WTC11 (cell line): ENCODE measurements around the gene HPSE. TPM values are rescaled to one million over a fixed set of nuclear protein-coding genes. Genes with fewer than 3 reads are reported as not detected.

Source experiments
- ATAC-seq: fragments of 200-7000 bp; cut with Tn5 transposase; 2 replicates; pipeline ENCODE4 v1.10.0; 2021; ENCODE audit warnings: mild to moderate bottlenecking, moderate library complexity
- CTCF ChIA-PET: fragments of 300-600 bp; sonication (Branson Sonifier 250); formaldehyde crosslinking; loops from one replicate; lab custom pipeline; 2021; ENCODE audit warnings: antibody characterized with exemption; lab: Charles Lee
- POLR2A ChIA-PET: fragments of 350-600 bp; sonication (Branson Sonifier 250); formaldehyde crosslinking; loops from one replicate; lab custom pipeline; 2021; ENCODE audit warnings: antibody characterized with exemption; lab: Charles Lee
- DNase-seq: peaks from one replicate; pipeline ENCODE4 v3.0.0; 2021; ENCODE audit warnings: low spot score
- H3K27ac Mint-ChIP-seq: 2 replicates; pipeline ENCODE4 v1.8.0; 2021; ENCODE audit warnings: mixed read lengths
- H3K27me3 Mint-ChIP-seq: 2 replicates; pipeline ENCODE4 v1.8.0; 2021; ENCODE audit warnings: low read depth, mild to moderate bottlenecking, moderate library complexity, mixed read lengths
- H3K36me3 Mint-ChIP-seq: 2 replicates; pipeline ENCODE4 v1.8.0; 2021; ENCODE audit warnings: mixed read lengths
- H3K4me1 Mint-ChIP-seq: 2 replicates; pipeline ENCODE4 v1.8.0; 2022; ENCODE audit warnings: mixed read lengths
- H3K4me3 Mint-ChIP-seq: 2 replicates; pipeline ENCODE4 v1.8.0; 2021; ENCODE audit warnings: mild to moderate bottlenecking, moderate library complexity, mixed read lengths
- H3K9me3 Mint-ChIP-seq: 2 replicates; pipeline ENCODE4 v1.8.0; 2021; ENCODE audit warnings: mixed read lengths
- CBFB ChIP-seq: sonication (generic); formaldehyde crosslinking; IDR thresholded peaks from 2 replicates; pipeline ENCODE4 v1.8.1; 2022; ENCODE audit warnings: mild to moderate bottlenecking, low read depth, missing genetic modification reagents
- CREB1 ChIP-seq: sonication (generic); formaldehyde crosslinking; IDR thresholded peaks from 2 replicates; pipeline ENCODE4 v1.8.0; 2023; ENCODE audit warnings: mild to moderate bottlenecking, missing genetic modification reagents
- ELF4 ChIP-seq: sonication (generic); formaldehyde crosslinking; IDR thresholded peaks from 2 replicates; pipeline ENCODE4 v1.8.1; 2022; ENCODE audit warnings: low read depth, mild to moderate bottlenecking, moderate library complexity, missing genetic modification reagents
- ESRRA ChIP-seq: sonication (generic); formaldehyde crosslinking; IDR thresholded peaks from 2 replicates; pipeline ENCODE4 v1.8.1; 2022; ENCODE audit warnings: mild to moderate bottlenecking, missing genetic modification reagents, borderline replicate concordance
- HMGA2 ChIP-seq: fragments of 250-450 bp; sonication (Bioruptor Pico); IDR thresholded peaks from 2 replicates; pipeline ENCODE4 v1.4.0; 2021; ENCODE audit warnings: mild to moderate bottlenecking, moderate library complexity
- JAZF1 ChIP-seq: fragments of 250-450 bp; sonication (Bioruptor Pico); IDR thresholded peaks from 2 replicates; pipeline ENCODE4 v1.9.0; 2021; ENCODE audit warnings: moderate library complexity, mild to moderate bottlenecking, inconsistent platforms
- KAT7 ChIP-seq: sonication (generic); formaldehyde crosslinking; IDR thresholded peaks from 2 replicates; pipeline ENCODE4 v1.8.1; 2023; ENCODE audit warnings: missing genetic modification reagents, mild to moderate bottlenecking, borderline replicate concordance
- NFE2L1 ChIP-seq: sonication (generic); formaldehyde crosslinking; IDR thresholded peaks from 2 replicates; pipeline ENCODE4 v1.8.1; 2023; ENCODE audit warnings: missing genetic modification reagents
- NFYB ChIP-seq: sonication (generic); formaldehyde crosslinking; conservative IDR thresholded peaks from 2 replicates; pipeline ENCODE4 v1.8.0; 2022; ENCODE audit warnings: low read depth, missing genetic modification reagents
- NR1H2 ChIP-seq: sonication (generic); formaldehyde crosslinking; IDR thresholded peaks from 2 replicates; pipeline ENCODE4 v1.9.0; 2021; ENCODE audit warnings: mild to moderate bottlenecking, moderate library complexity, missing genetic modification reagents
- NR2C2 ChIP-seq: sonication (generic); formaldehyde crosslinking; IDR thresholded peaks from 2 replicates; pipeline ENCODE4 v1.8.0; 2022; ENCODE audit warnings: mild to moderate bottlenecking, missing genetic modification reagents
- ZNF671 ChIP-seq: fragments of 250-450 bp; sonication (Bioruptor Pico); IDR thresholded peaks from 2 replicates; pipeline ENCODE4 v1.8.0; 2021; ENCODE audit warnings: mild to moderate bottlenecking
- total RNA-seq: library from RNA; stranded (reverse); gene quantifications from 3 replicates; pipeline ENCODE4 v1.2.3, GENCODE V29; 2021
- TF ChIP-seq, protein P1 (sequence below): fragments of 250-450 bp; sonication (Bioruptor Pico); IDR thresholded peaks from 2 replicates; pipeline ENCODE4 v2.1.2; 2022; ENCODE audit warnings: mild to moderate bottlenecking, moderate library complexity
- TF ChIP-seq, protein P2 (sequence below): fragments of 250-450 bp; sonication (Bioruptor Pico); IDR thresholded peaks from 2 replicates; pipeline ENCODE4 v1.9.0; 2021; ENCODE audit warnings: mild to moderate bottlenecking
- TF ChIP-seq, protein P3 (sequence below): sonication (generic); formaldehyde crosslinking; IDR thresholded peaks from 2 replicates; pipeline ENCODE4 v1.8.1; 2023; ENCODE audit warnings: mild to moderate bottlenecking, missing genetic modification reagents, moderate library complexity
- TF ChIP-seq, protein P4 (sequence below): fragments of 200-600 bp; IDR thresholded peaks from 2 replicates; pipeline ENCODE4 v1.8.0; 2022; ENCODE audit warnings: antibody characterized with exemption

Gene HPSE
- total RNA-seq, 1 experiment from 2014 or later, result 3.0 TPM

DNA sequence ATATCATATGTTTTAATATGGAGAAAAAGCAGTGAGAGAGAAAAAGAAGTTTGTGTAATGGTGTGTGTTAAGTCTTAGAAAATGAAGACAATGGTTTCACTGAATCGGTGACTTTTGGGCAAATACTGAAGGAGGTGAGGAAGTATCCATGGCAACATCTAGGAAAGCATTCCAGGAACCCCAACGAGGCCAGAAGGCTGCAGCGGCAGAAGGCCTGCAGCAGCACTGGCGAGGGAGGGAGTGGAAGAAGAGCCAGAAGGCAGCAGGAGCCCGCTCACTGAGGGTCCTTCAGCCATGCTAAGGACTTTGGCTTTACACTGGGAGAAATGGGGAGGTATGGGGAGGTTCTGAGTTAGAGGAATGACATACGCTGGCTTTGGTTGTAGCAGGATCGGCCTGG, 76.8 kb downstream of the HPSE start:
- Mint-ChIP-seq H3K27me3 (no peaks in the 10 kb centered on the region), H3K9me3 (no peaks in the 10 kb centered on the region), H3K4me1 (no peaks in the 10 kb centered on the region), H3K36me3 (peaks cover 5% of the 10 kb centered on the region; the same call in 1 of the 2 replicates), H3K4me3 (no peak overlapping the region), H3K27ac (no peak overlapping the region)
- CTCF ChIA-PET, result interaction anchor here (0.6 kb wide), 1 partner anchor 795 kb away, joined by 4 read pairs; no protein-coding TSS in a partner anchor
- DNase-seq (no peak), ATAC-seq (no peak)
- TF ChIP-seq ESRRA, result no peak
- TF ChIP-seq, protein P1, sequence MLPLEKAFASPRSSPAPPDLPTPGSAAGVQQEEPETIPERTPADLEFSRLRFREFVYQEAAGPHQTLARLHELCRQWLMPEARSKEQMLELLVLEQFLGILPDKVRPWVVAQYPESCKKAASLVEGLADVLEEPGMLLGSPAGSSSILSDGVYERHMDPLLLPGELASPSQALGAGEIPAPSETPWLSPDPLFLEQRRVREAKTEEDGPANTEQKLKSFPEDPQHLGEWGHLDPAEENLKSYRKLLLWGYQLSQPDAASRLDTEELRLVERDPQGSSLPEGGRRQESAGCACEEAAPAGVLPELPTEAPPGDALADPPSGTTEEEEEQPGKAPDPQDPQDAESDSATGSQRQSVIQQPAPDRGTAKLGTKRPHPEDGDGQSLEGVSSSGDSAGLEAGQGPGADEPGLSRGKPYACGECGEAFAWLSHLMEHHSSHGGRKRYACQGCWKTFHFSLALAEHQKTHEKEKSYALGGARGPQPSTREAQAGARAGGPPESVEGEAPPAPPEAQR (CRISPR knock-in tag), result no peak
- TF ChIP-seq NFE2L1 (CRISPR knock-in tag), result no peak
- TF ChIP-seq ZNF671 (CRISPR knock-in tag), result no peak
- TF ChIP-seq CBFB (CRISPR knock-in tag), result no peak
- no peak for TF ChIP-seq CREB1 (CRISPR knock-in tag)
- TF ChIP-seq, protein P2, sequence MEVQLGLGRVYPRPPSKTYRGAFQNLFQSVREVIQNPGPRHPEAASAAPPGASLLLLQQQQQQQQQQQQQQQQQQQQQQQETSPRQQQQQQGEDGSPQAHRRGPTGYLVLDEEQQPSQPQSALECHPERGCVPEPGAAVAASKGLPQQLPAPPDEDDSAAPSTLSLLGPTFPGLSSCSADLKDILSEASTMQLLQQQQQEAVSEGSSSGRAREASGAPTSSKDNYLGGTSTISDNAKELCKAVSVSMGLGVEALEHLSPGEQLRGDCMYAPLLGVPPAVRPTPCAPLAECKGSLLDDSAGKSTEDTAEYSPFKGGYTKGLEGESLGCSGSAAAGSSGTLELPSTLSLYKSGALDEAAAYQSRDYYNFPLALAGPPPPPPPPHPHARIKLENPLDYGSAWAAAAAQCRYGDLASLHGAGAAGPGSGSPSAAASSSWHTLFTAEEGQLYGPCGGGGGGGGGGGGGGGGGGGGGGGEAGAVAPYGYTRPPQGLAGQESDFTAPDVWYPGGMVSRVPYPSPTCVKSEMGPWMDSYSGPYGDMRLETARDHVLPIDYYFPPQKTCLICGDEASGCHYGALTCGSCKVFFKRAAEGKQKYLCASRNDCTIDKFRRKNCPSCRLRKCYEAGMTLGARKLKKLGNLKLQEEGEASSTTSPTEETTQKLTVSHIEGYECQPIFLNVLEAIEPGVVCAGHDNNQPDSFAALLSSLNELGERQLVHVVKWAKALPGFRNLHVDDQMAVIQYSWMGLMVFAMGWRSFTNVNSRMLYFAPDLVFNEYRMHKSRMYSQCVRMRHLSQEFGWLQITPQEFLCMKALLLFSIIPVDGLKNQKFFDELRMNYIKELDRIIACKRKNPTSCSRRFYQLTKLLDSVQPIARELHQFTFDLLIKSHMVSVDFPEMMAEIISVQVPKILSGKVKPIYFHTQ (CRISPR knock-in tag), result no peak
- TF ChIP-seq NFYB (CRISPR knock-in tag), result no peak
- POLR2A ChIA-PET, result no interaction called here

DNA sequence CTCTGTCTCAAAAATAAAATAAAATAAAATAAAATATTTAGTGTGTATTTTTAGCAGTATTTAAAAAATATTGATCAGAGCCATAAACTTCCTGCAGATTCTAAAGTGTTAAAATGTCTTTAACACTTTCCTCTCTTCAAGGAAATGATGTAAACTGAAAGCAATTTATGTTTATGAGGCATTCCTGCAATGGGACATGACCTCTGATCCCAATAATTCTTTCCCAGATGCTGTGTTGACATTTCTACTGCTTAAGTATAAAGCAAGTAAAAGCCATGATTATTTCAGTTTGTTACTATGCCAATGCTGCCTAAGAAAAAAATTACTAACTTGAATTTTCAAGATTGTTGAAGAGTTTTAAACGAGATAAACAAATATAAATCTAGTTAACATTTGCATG, 79.1 kb downstream of the HPSE start:
- ATAC-seq, result no peak
- ChIA-PET POLR2A (no interaction called here), CTCF (no interaction called here)
- no peak for DNase-seq
- Mint-ChIP-seq H3K27me3 (no peaks in the 10 kb centered on the region), H3K36me3 (no peaks in the 10 kb centered on the region), H3K9me3 (no peaks in the 10 kb centered on the region), H3K27ac (no peak overlapping the region), H3K4me1 (peaks cover 5% of the 10 kb centered on the region; the same call in 1 of the 2 replicates), H3K4me3 (no peak overlapping the region)
- TF ChIP-seq, protein P3, sequence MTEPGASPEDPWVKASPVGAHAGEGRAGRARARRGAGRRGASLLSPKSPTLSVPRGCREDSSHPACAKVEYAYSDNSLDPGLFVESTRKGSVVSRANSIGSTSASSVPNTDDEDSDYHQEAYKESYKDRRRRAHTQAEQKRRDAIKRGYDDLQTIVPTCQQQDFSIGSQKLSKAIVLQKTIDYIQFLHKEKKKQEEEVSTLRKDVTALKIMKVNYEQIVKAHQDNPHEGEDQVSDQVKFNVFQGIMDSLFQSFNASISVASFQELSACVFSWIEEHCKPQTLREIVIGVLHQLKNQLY (CRISPR knock-in tag), result no peak
- TF ChIP-seq NR2C2 (CRISPR knock-in tag), result no peak
- no peak for TF ChIP-seq NR1H2

DNA sequence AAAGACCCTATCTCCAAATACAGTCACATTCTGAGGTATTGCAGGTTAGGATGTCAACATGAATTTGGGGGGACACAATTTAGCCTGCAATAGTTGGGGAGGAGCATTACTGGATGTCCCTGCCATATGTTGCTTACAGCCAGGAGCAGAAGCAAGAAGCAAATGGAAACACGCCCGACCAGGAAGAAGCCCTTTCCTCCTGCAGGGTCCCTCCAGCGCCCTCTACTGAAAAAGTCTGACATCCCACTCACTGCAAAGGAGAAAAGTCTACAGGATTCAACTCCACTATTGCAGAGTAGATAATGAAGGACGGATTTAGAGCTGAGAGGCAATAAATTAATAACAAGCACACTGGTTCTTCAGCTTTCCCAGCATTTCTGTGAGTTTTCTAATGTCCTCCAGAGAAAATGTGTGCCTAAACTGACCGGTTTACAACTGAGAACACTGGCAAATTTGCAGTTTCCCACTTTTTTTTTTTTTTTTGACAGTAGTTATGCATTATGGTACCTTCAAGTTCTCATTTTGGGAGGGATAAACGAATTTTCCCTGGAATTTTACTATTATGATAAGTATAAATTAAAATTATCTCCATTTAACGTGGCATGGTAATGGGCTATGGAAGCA, 81.8 kb downstream of the HPSE start:
- TF ChIP-seq ELF4 (CRISPR knock-in tag) (no peak), KAT7 (CRISPR knock-in tag) (no peak), JAZF1 (CRISPR knock-in tag) (no peak), HMGA2 (CRISPR knock-in tag) (no peak)
- TF ChIP-seq, protein P4, sequence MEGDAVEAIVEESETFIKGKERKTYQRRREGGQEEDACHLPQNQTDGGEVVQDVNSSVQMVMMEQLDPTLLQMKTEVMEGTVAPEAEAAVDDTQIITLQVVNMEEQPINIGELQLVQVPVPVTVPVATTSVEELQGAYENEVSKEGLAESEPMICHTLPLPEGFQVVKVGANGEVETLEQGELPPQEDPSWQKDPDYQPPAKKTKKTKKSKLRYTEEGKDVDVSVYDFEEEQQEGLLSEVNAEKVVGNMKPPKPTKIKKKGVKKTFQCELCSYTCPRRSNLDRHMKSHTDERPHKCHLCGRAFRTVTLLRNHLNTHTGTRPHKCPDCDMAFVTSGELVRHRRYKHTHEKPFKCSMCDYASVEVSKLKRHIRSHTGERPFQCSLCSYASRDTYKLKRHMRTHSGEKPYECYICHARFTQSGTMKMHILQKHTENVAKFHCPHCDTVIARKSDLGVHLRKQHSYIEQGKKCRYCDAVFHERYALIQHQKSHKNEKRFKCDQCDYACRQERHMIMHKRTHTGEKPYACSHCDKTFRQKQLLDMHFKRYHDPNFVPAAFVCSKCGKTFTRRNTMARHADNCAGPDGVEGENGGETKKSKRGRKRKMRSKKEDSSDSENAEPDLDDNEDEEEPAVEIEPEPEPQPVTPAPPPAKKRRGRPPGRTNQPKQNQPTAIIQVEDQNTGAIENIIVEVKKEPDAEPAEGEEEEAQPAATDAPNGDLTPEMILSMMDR, result peak; percentile 66; the same call in 1 of the 2 replicates
- Mint-ChIP-seq H3K4me3 (no peak overlapping the region), H3K4me1 (peaks cover 7% of the 10 kb centered on the region; the same call in 1 of the 2 replicates), H3K9me3 (no peaks in the 10 kb centered on the region), H3K27ac (no peak overlapping the region), H3K36me3 (no peaks in the 10 kb centered on the region), H3K27me3 (no peaks in the 10 kb centered on the region)
- peak; percentile 73 for DNase-seq
- ATAC-seq, result peak; percentile 89
- ChIA-PET CTCF (interaction anchor here (0.5 to 2.5 kb wide), 16 partner anchors 16 to 511 kb away, joined by 3 to 12 read pairs (median 4); partner anchors contain the start of genes COPS4 and SCD5), POLR2A (interaction anchor here (0.7 kb wide), 1 partner anchor 511 kb away, joined by 3 read pairs; no protein-coding TSS in a partner anchor)
